ENCODE data around the gene ZBTB7C. TPM values are rescaled to one million over a fixed set of nuclear protein-coding genes. Genes with fewer than 3 reads are reported as not detected.
A peak's percentile ranks its signal among the peaks of the same experiment; 100 is the strongest.
"Not testable (repeated sequence)": the region's sequence is repeated elsewhere in the genome, so short reads cannot be mapped to it uniquely, and the experiment has no call there.

The ZBTB7C gene
- total RNA-seq, 1 donor from 2014 or later = 0.15 TPM

GRCh38 chr18:48441405-48441881, 32.3 kb upstream of the ZBTB7C start:
- Histone ChIP-seq H3K4me2 (no peak overlapping the region), H3K27ac (no peak overlapping the region), H4K20me1 (ENCODE audit: low read depth) (no peaks in the 10 kb centered on the region), H3K79me2 (ENCODE audit: low read depth) (no peaks in the 10 kb centered on the region), H2AFZ (replicated peaks) (peak overlapping the region; percentile 27), H3F3A (ENCODE audit: low read depth) (no peaks in the 10 kb centered on the region), H3K9ac (no peak overlapping the region), H3K4me1 (peaks cover 5% of the 10 kb centered on the region), H3K27me3 (no peaks in the 10 kb centered on the region), H3K36me3 (no peaks in the 10 kb centered on the region), H3K9me3 (ENCODE audit: low read depth) (no peaks in the 10 kb centered on the region), H3K4me3 (no peak overlapping the region)
- Mint-ChIP-seq H3K9me3 (no peaks in the 10 kb centered on the region), H3K4me3 (no peak overlapping the region), H3K4me1 (peaks cover 13% of the 10 kb centered on the region), H3K27ac (no peak overlapping the region), H3K36me3 (no peaks in the 10 kb centered on the region), H3K27me3 (ENCODE audit: insufficient read depth, low read depth) (peaks cover 6% of the 10 kb centered on the region)
- DNase-seq (ENCODE audit: low spot score) = no peak
- TF ChIP-seq CTCF (IDR thresholded peaks at IDR 0.05) (no peak), EZH2phosphoT487 (IDR thresholded peaks at IDR 0.05) (no peak), EZH2 (IDR thresholded peaks at IDR 0.05) (no peak)

- no peaks in the 10 kb centered on the region for H3K27me3 ChIP-seq
- peak overlapping the region; percentile 27 for H2AFZ ChIP-seq (replicated peaks)
- H3K27ac ChIP-seq = no peak overlapping the region
- no peak overlapping the region for H3K9ac ChIP-seq
- Mint-ChIP-seq H3K4me3 (no peak overlapping the region), H3K9me3 (peaks cover 2% of the 10 kb centered on the region), H3K27me3 (ENCODE audit: insufficient read depth, low read depth) (peaks cover 6% of the 10 kb centered on the region), H3K36me3 (no peaks in the 10 kb centered on the region), H3K27ac (no peak overlapping the region), H3K4me1 (peaks cover 11% of the 10 kb centered on the region)
- H3K79me2 ChIP-seq (ENCODE audit: low read depth) = no peaks in the 10 kb centered on the region
- H3K9me3 ChIP-seq (ENCODE audit: low read depth) = no peaks in the 10 kb centered on the region
- TF ChIP-seq EZH2phosphoT487 (IDR thresholded peaks at IDR 0.05) (no peak), EZH2 (IDR thresholded peaks at IDR 0.05) (no peak), CTCF (IDR thresholded peaks at IDR 0.05) (no peak)
- no peaks in the 10 kb centered on the region for H4K20me1 ChIP-seq (ENCODE audit: low read depth)
- no peaks in the 10 kb centered on the region for H3K36me3 ChIP-seq
- peaks cover 5% of the 10 kb centered on the region for H3K4me1 ChIP-seq
- H3K4me2 ChIP-seq = no peak overlapping the region
- H3K4me3 ChIP-seq = no peak overlapping the region
- DNase-seq (ENCODE audit: low spot score) = no peak
- H3F3A ChIP-seq (ENCODE audit: low read depth) = no peaks in the 10 kb centered on the region
Measured at GRCh38 chr18:48440924-48441323, 31.7 kb upstream of the ZBTB7C start.

- H4K20me1 ChIP-seq (ENCODE audit: low read depth) = no peaks in the 10 kb centered on the region
- no peak overlapping the region for H3K4me3 Mint-ChIP-seq
- H3K79me2 ChIP-seq (ENCODE audit: low read depth) = no peaks in the 10 kb centered on the region
- no peaks in the 10 kb centered on the region for H3K27me3 Mint-ChIP-seq (ENCODE audit: insufficient read depth, low read depth)
- H3K4me2 ChIP-seq = no peak overlapping the region
- no peaks in the 10 kb centered on the region for H3K36me3 Mint-ChIP-seq
- TF ChIP-seq CTCF (IDR thresholded peaks at IDR 0.05) (no peak), EZH2phosphoT487 (IDR thresholded peaks at IDR 0.05) (no peak), EZH2 (IDR thresholded peaks at IDR 0.05) (no peak)
- H3K4me1 Mint-ChIP-seq = peaks cover 5% of the 10 kb centered on the region
- H3K27ac ChIP-seq = no peak overlapping the region
- H3K27ac Mint-ChIP-seq = no peak overlapping the region
- H3K4me1 ChIP-seq = peaks cover 5% of the 10 kb centered on the region
- H3K27me3 ChIP-seq = no peaks in the 10 kb centered on the region
- DNase-seq (ENCODE audit: low spot score) = no peak
- no peaks in the 10 kb centered on the region for H3K36me3 ChIP-seq
- H3K9me3 ChIP-seq (ENCODE audit: low read depth) = no peaks in the 10 kb centered on the region
- peaks cover 2% of the 10 kb centered on the region for H3K9me3 Mint-ChIP-seq
- no peak overlapping the region for H2AFZ ChIP-seq (replicated peaks)
- no peaks in the 10 kb centered on the region for H3F3A ChIP-seq (ENCODE audit: low read depth)
- no peak overlapping the region for H3K4me3 ChIP-seq
- H3K9ac ChIP-seq = no peak overlapping the region
Measured at GRCh38 chr18:48436907-48437306, 27.7 kb upstream of the ZBTB7C start.

DNA sequence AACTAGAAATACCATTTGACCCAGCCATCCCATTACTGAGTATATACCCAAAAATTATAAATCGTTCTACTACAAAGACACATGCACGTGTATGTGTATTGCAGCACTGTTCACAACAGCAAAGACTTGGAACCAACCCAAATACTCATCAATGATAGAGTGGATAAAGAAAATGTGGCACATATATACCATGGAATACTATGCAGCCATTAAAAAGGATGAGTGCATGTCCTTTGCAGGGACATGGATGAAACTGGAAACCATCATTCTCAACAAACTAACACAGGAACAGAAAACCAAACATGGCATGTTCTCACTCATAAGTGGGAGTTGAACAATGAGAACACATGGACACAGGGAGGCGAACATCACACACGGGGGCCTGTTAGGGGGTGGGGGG, 25.2 kb upstream of the ZBTB7C start:
- not testable (repeated sequence) for H2AFZ ChIP-seq (replicated peaks); H3K27ac ChIP-seq; H3K27me3 Mint-ChIP-seq (ENCODE audit: insufficient read depth, low read depth); H3K27ac Mint-ChIP-seq; H3K4me1 ChIP-seq; DNase-seq (ENCODE audit: low spot score); H3K4me3 ChIP-seq; H4K20me1 ChIP-seq (ENCODE audit: low read depth); H3K4me3 Mint-ChIP-seq; H3F3A ChIP-seq (ENCODE audit: low read depth); H3K4me2 ChIP-seq; H3K36me3 Mint-ChIP-seq; H3K9ac ChIP-seq; H3K36me3 ChIP-seq; H3K9me3 ChIP-seq (ENCODE audit: low read depth); H3K27me3 ChIP-seq; H3K79me2 ChIP-seq (ENCODE audit: low read depth); H3K9me3 Mint-ChIP-seq; H3K4me1 Mint-ChIP-seq
